SU-DHL-6 (cell line): ENCODE results near the gene SLC35F1.

ENCODE experiments used
- H2AFZ ChIP-seq: fragments of 200-600 bp; sonication (generic); 2 replicates; pipeline ENCODE4 v1.6.1; 2014; ENCODE audit warnings: low read depth, mild to moderate bottlenecking, moderate library complexity, mixed read lengths, antibody characterized with exemption, low read length; ENCODE audit not compliant: severe bottlenecking
- H3F3A ChIP-seq: fragments of 200-600 bp; shearing (Covaris generic); 2 replicates; pipeline ENCODE4 v1.6.0; 2016; ENCODE audit warnings: antibody characterized with exemption, mild to moderate bottlenecking; ENCODE audit not compliant: insufficient read depth
- H3K27ac ChIP-seq: fragments of 200-600 bp; sonication (generic); 2 replicates; pipeline ENCODE4 v1.5.1; 2016; ENCODE audit warnings: low read depth, mild to moderate bottlenecking, low read length, moderate library complexity, mixed read lengths
- H3K27me3 ChIP-seq: fragments of 200-600 bp; sonication (generic), shearing (Covaris generic); 2 replicates; pipeline ENCODE4 v1.6.0; 2014; ENCODE audit warnings: mild to moderate bottlenecking, low read length
- H3K36me3 ChIP-seq: fragments of 200-600 bp; sonication (generic); 2 replicates; pipeline ENCODE4 v1.6.1; 2014; ENCODE audit warnings: mild to moderate bottlenecking, low read length, mixed read lengths
- H3K4me2 ChIP-seq: fragments of 300-600, 200-600 bp; shearing (Covaris generic), sonication (generic); 2 replicates; pipeline ENCODE4 v1.6.0; 2014; ENCODE audit warnings: low read length, low read depth, mild to moderate bottlenecking; ENCODE audit not compliant: poor library complexity, severe bottlenecking
- H3K4me3 ChIP-seq: fragments of 200-600 bp; sonication (generic); 2 replicates; pipeline ENCODE4 v1.5.1; 2014; ENCODE audit warnings: antibody characterized with exemption, low read length, mild to moderate bottlenecking, mixed read lengths; ENCODE audit not compliant: insufficient read depth, poor library complexity, severe bottlenecking
- H3K79me2 ChIP-seq: fragments of 200-600 bp; sonication (generic); 2 replicates; pipeline ENCODE4 v1.6.1; 2014; ENCODE audit warnings: mild to moderate bottlenecking, low read length, moderate library complexity; ENCODE audit not compliant: insufficient read depth
- H3K9ac ChIP-seq: fragments of 200-600 bp; sonication (generic); 2 replicates; pipeline ENCODE4 v1.7.0; 2014; ENCODE audit warnings: mild to moderate bottlenecking, low read length
- H3K9me2 ChIP-seq: fragments of 200-600 bp; sonication (generic); replicated peaks from 2 replicates; pipeline ENCODE4 v1.6.1; 2014; ENCODE audit warnings: low read length; ENCODE audit not compliant: insufficient read depth
- H3K9me3 ChIP-seq: fragments of 200-600 bp; sonication (generic); 2 replicates; pipeline ENCODE4 v1.6.1; 2014; ENCODE audit warnings: low read length, mixed read lengths; ENCODE audit not compliant: insufficient read depth
- H4K20me1 ChIP-seq: fragments of 200-600 bp; sonication (generic); 2 replicates; pipeline ENCODE4 v1.6.1; 2014; ENCODE audit warnings: low read depth, mild to moderate bottlenecking, antibody characterized with exemption, low read length, moderate library complexity, mixed read lengths
- CTCF ChIP-seq: fragments of 200-600 bp; sonication (generic); IDR thresholded peaks from one replicate; pipeline ENCODE4 v1.5.1; 2017; ENCODE audit warnings: antibody characterized with exemption, mild to moderate bottlenecking, low read length, moderate library complexity; ENCODE audit not compliant: insufficient read depth, poor library complexity, severe bottlenecking
- EZH2phosphoT487 ChIP-seq: fragments of 200-600 bp; sonication (generic), shearing (Covaris generic); conservative IDR thresholded peaks from 2 replicates; pipeline ENCODE4 v1.6.1; 2018; ENCODE audit warnings: mild to moderate bottlenecking, antibody characterized with exemption, low read length, moderate library complexity, mixed read lengths

The SLC35F1 gene

GRCh38 chr6:118220429-118221128 lies 313.5 kb downstream of the SLC35F1 start:
- Histone ChIP-seq H3K27me3 (no peaks in the 10 kb centered on the region), H3F3A (no peaks in the 10 kb centered on the region), H3K4me2 (no peak overlapping the region), H3K36me3 (no peaks in the 10 kb centered on the region), H3K9me3 (no peaks in the 10 kb centered on the region), H2AFZ (no peak overlapping the region), H3K4me3 (no peak overlapping the region), H3K9ac (no peak overlapping the region), H3K27ac (no peak overlapping the region), H3K79me2 (no peaks in the 10 kb centered on the region), H4K20me1 (no peaks in the 10 kb centered on the region), H3K9me2 (no peaks in the 10 kb centered on the region)
- TF ChIP-seq CTCF (no peak), EZH2phosphoT487 (no peak)

GRCh38 chr6:118223316-118223715 lies 316.3 kb downstream of the SLC35F1 start:
- H3K27me3 ChIP-seq: no peaks in the 10 kb centered on the region
- no peaks in the 10 kb centered on the region for H3K9me2 ChIP-seq
- H3K4me2 ChIP-seq: no peak overlapping the region
- no peak overlapping the region for H3K9ac ChIP-seq
- H3K4me3 ChIP-seq: no peak overlapping the region
- TF ChIP-seq CTCF (no peak), EZH2phosphoT487 (no peak)
- H3K9me3 ChIP-seq: no peaks in the 10 kb centered on the region
- no peaks in the 10 kb centered on the region for H4K20me1 ChIP-seq
- H3F3A ChIP-seq: no peaks in the 10 kb centered on the region
- no peaks in the 10 kb centered on the region for H3K79me2 ChIP-seq
- H2AFZ ChIP-seq: no peak overlapping the region
- no peak overlapping the region for H3K27ac ChIP-seq
- H3K36me3 ChIP-seq: no peaks in the 10 kb centered on the region

GRCh38 chr6:118228886-118229285 lies 321.8 kb downstream of the SLC35F1 start:
- Histone ChIP-seq H3K27me3 (no peaks in the 10 kb centered on the region), H3K4me2 (no peak overlapping the region), H3K9ac (no peak overlapping the region), H3K4me3 (no peak overlapping the region), H2AFZ (no peak overlapping the region), H3K36me3 (no peaks in the 10 kb centered on the region), H3K9me2 (no peaks in the 10 kb centered on the region), H3F3A (no peaks in the 10 kb centered on the region), H3K79me2 (no peaks in the 10 kb centered on the region), H3K9me3 (no peaks in the 10 kb centered on the region), H3K27ac (no peak overlapping the region), H4K20me1 (no peaks in the 10 kb centered on the region)
- no peak for TF ChIP-seq CTCF
